Putamen (tissue), 1 donor: ENCODE measurements around the gene SLC35C1.
A peak's percentile ranks its signal among the peaks of the same experiment; 100 is the strongest.
"Not testable (repeated sequence)": the region's sequence is repeated elsewhere in the genome, so short reads cannot be mapped to it uniquely, and the experiment has no call there.

Experiments used
- DNase-seq: peaks from one replicate; pipeline ENCODE4 v3.0.0-alpha.2; 2016; ENCODE audit warnings: low spot score

Gene SLC35C1

GRCh38 chr11:45811109-45811435 lies 6.1 kb downstream of the SLC35C1 start:
- DNase-seq = no peak

GRCh38 chr11:45811571-45812290 lies 6.8 kb downstream of the SLC35C1 start:
- no peak for DNase-seq

GRCh38 chr11:45812581-45813548 lies 7.9 kb downstream of the SLC35C1 start:
- no peak for DNase-seq

GRCh38 chr11:45815747-45816146 lies 10.8 kb downstream of the SLC35C1 start:
- no peak for DNase-seq

- DNase-seq = no peak
Measured at GRCh38 chr11:45816614-45817013, 11.7 kb downstream of the SLC35C1 start.

GRCh38 chr11:45817191-45817590 lies 12.2 kb downstream of the SLC35C1 start:
- DNase-seq = no peak

GRCh38 chr11:45818961-45819605 lies 14.1 kb downstream of the SLC35C1 start:
- DNase-seq = no peak

GRCh38 chr11:45820211-45820857 lies 15.4 kb downstream of the SLC35C1 start:
- no peak for DNase-seq

- not testable (repeated sequence) for DNase-seq
Measured at GRCh38 chr11:45826492-45826891, 21.5 kb downstream of the SLC35C1 start.

- DNase-seq = no peak
Measured at GRCh38 chr11:45827123-45827522, 22.2 kb downstream of the SLC35C1 start.

- no peak for DNase-seq
Measured at GRCh38 chr11:45828996-45829395, 24.0 kb downstream of the SLC35C1 start.

- DNase-seq = no peak
Measured at GRCh38 chr11:45830596-45830995, 25.6 kb downstream of the SLC35C1 start.

GRCh38 chr11:45832811-45833441 lies 28.0 kb downstream of the SLC35C1 start:
- no peak for DNase-seq

- DNase-seq = no peak
Measured at GRCh38 chr11:45833761-45834160, 28.8 kb downstream of the SLC35C1 start.

- no peak for DNase-seq
Measured at GRCh38 chr11:45834298-45834756, 29.4 kb downstream of the SLC35C1 start.

GRCh38 chr11:45839204-45839603 lies 34.3 kb downstream of the SLC35C1 start:
- no peak for DNase-seq

GRCh38 chr11:45840251-45840650 lies 35.3 kb downstream of the SLC35C1 start:
- DNase-seq = not testable (repeated sequence)

GRCh38 chr11:45843158-45843924 lies 38.4 kb downstream of the SLC35C1 start:
- DNase-seq = peak; percentile 81

- DNase-seq = no peak
Measured at GRCh38 chr11:45844822-45845578, 40.1 kb downstream of the SLC35C1 start.

GRCh38 chr11:45846174-45846675 lies 41.3 kb downstream of the SLC35C1 start:
- no peak for DNase-seq
